Gastrocnemius medialis (tissue), 4 donors: ENCODE data around the gene SPNS2. TPM values are rescaled to one million over a fixed set of nuclear protein-coding genes. Genes with fewer than 3 reads are reported as not detected.
A peak's percentile ranks its signal among the peaks of the same experiment; 100 is the strongest.

Experiments
- ATAC-seq, 2 donors: fragments of 150-250 bp; one replicate each; pipeline ENCODE4 v1.9.1; 2016
- DNase-seq, 2 donors: peaks; one replicate each; pipeline ENCODE4 v3.0.0-alpha.2; 2019
- H3K27ac ChIP-seq, 4 donors: fragments of 200-600 bp; sonication (generic); 1 replicate in 1 of 4; 2 replicates in 3 of 4; pipeline ENCODE4 v1.5.1; 2016 to 2018; ENCODE audit warnings: mild to moderate bottlenecking in 2 of 4, moderate library complexity in 1 of 4
- H3K27me3 ChIP-seq, 3 donors: fragments of 200-600 bp; sonication (generic) in 2 of 3; 1 replicate in 1 of 3; 2 replicates in 2 of 3; pipeline versions ENCODE4 v1.5.1 to v1.6.0; 2016 to 2019; ENCODE audit warnings: mild to moderate bottlenecking in 1 of 3, moderate library complexity in 1 of 3
- H3K36me3 ChIP-seq, 2 donors: fragments of 200-600 bp; sonication (generic) in 1 of 2; one replicate each; pipeline ENCODE4 v1.5.1; 2017 to 2018
- H3K4me1 ChIP-seq, 2 donors: fragments of 200-600 bp; sonication (generic) in 1 of 2; one replicate each; pipeline ENCODE4 v1.5.1; 2016 to 2017; ENCODE audit warnings: mild to moderate bottlenecking in 2 of 2
- H3K4me3 ChIP-seq, 4 donors: fragments of 200-600 bp; sonication (generic) in 3 of 4; 1 replicate in 1 of 4; 2 replicates in 3 of 4; pipeline ENCODE4 v1.5.1; 2016 to 2019; ENCODE audit warnings: mild to moderate bottlenecking in 2 of 4
- H3K9me3 ChIP-seq, 3 donors: fragments of 200-600 bp; sonication (generic) in 2 of 3; 1 replicate in 1 of 3; 2 replicates in 2 of 3; pipeline ENCODE4 v1.5.1; 2016 to 2019
- CTCF ChIP-seq, 5 experiments: fragments of 450-650 bp in 3 of 5; fragments of 200-600 bp in 2 of 5; sonication (generic) in 2 of 5; IDR thresholded peaks in 4 of 5; conservative IDR thresholded peaks in 1 of 5; 1 replicate in 4 of 5; 2 replicates in 1 of 5; pipeline ENCODE4 v1.5.1; 2016 to 2019; ENCODE audit warnings: antibody characterized with exemption in 5 of 5, mild to moderate bottlenecking in 3 of 5, moderate library complexity in 3 of 5
- POLR2A ChIP-seq, 2 donors: fragments of 450-650 bp; IDR thresholded peaks; one replicate each; pipeline ENCODE4 v1.6.1; 2017; ENCODE audit warnings: antibody characterized with exemption in 2 of 2, mild to moderate bottlenecking in 2 of 2, moderate library complexity in 2 of 2
- in situ Hi-C, 4 donors: fragments of 200-750 bp; cut with MboI; loops; one replicate each; pipeline versions ENCODE4 v1.15.0 to v1.8.0; 2017; ENCODE audit warnings: low sequenced_read_pairs in 4 of 4
- intact Hi-C: fragments of 100-400 bp; cut with DNase I; formaldehyde crosslinking; loops from one replicate; pipeline ENCODE4 v1.15.1; 2023; ENCODE audit warnings: low total_unique reads
- total RNA-seq, 4 donors: library from RNA; depleted of rRNA; stranded (reverse); fragments of >200 nt; gene quantifications; one replicate each; pipeline versions ENCODE4 v1.1.0 to v1.2.3, GENCODE V29; 2016

The SPNS2 gene
- total RNA-seq, 4 donors from 2014 or later, result 2.7 to 6.2 (median 4.2) TPM

- peaks cover 45 to 51% of the 10 kb centered on the region in 2 donors for H3K4me1 ChIP-seq
These were observed 41.0 kb downstream of the SPNS2 start for GRCh38 chr17:4539576-4540223.

GRCh38 chr17:4540224-4540651, 41.6 kb downstream of the SPNS2 start:
- intact Hi-C loops, result no loop called here
- no peak for DNase-seq
- TF ChIP-seq POLR2A (IDR thresholded peaks at IDR 0.05) (no peak), CTCF (IDR thresholded peaks at IDR 0.05 in 4 of 5, conservative IDR thresholded peaks at IDR 0.05 in 1 of 5) (peak in 2 of 5 experiments; percentile 8 to 33)
- peak overlapping the region; percentile 57 to 79 (median 70) for H3K27ac ChIP-seq
- no peaks in the 10 kb centered on the region for H3K27me3 ChIP-seq
- H3K4me3 ChIP-seq, result no peak overlapping the region
- peaks cover 41 to 52% of the 10 kb centered on the region in 2 donors for H3K4me1 ChIP-seq
- peaks cover 0 to 53% of the 10 kb centered on the region in 2 donors for H3K36me3 ChIP-seq
- no peaks in the 10 kb centered on the region for H3K9me3 ChIP-seq
- in situ Hi-C loops, result no loop called here
- no peak for ATAC-seq

More at GRCh38 chr17:4539576-4540223, 41.0 kb downstream of the SPNS2 start:
- TF ChIP-seq POLR2A (IDR thresholded peaks at IDR 0.05) (no peak), CTCF (IDR thresholded peaks at IDR 0.05 in 4 of 5, conservative IDR thresholded peaks at IDR 0.05 in 1 of 5) (no peak)
- DNase-seq, result no peak
- Histone ChIP-seq H3K9me3 (no peaks in the 10 kb centered on the region), H3K27me3 (no peaks in the 10 kb centered on the region), H3K27ac (peak overlapping the region in 2 of 4 donors; percentile 63 to 79), H3K4me3 (no peak overlapping the region), H3K36me3 (peaks cover 0 to 48% of the 10 kb centered on the region in 2 donors)
- in situ Hi-C loops (no loop called here), intact Hi-C loops (no loop called here)
- ATAC-seq, result no peak

GRCh38 chr17:4540687-4541327, 42.1 kb downstream of the SPNS2 start:
- Histone ChIP-seq H3K27me3 (no peaks in the 10 kb centered on the region), H3K27ac (peak overlapping the region; percentile 57 to 79 (median 70)), H3K4me3 (no peak overlapping the region), H3K4me1 (peaks cover 35 to 54% of the 10 kb centered on the region in 2 donors), H3K9me3 (no peaks in the 10 kb centered on the region), H3K36me3 (peaks cover 0 to 56% of the 10 kb centered on the region in 2 donors)
- TF ChIP-seq CTCF (IDR thresholded peaks at IDR 0.05 in 4 of 5, conservative IDR thresholded peaks at IDR 0.05 in 1 of 5) (no peak), POLR2A (IDR thresholded peaks at IDR 0.05) (no peak)
- in situ Hi-C loops (no loop called here), intact Hi-C loops (no loop called here)
- ATAC-seq, result peak; percentile 69 to 71
- DNase-seq, result peak; percentile 75 to 86

GRCh38 chr17:4541328-4542002, 42.8 kb downstream of the SPNS2 start:
- Histone ChIP-seq H3K4me1 (peaks cover 29 to 48% of the 10 kb centered on the region in 2 donors), H3K4me3 (no peak overlapping the region), H3K36me3 (peaks cover 0 to 59% of the 10 kb centered on the region in 2 donors), H3K27me3 (no peaks in the 10 kb centered on the region), H3K9me3 (no peaks in the 10 kb centered on the region), H3K27ac (peak overlapping the region; percentile 57 to 79 (median 70))
- intact Hi-C loops, result no loop called here
- TF ChIP-seq CTCF (IDR thresholded peaks at IDR 0.05 in 4 of 5, conservative IDR thresholded peaks at IDR 0.05 in 1 of 5) (no peak), POLR2A (IDR thresholded peaks at IDR 0.05) (no peak)
- peak; percentile 10 to 11 for ATAC-seq
- in situ Hi-C loops, result no loop called here
- DNase-seq, result no peak
